GM10266 (cell line): ENCODE data around the gene PIK3R3.
"Not testable (repeated sequence)": the region's sequence is repeated elsewhere in the genome, so short reads cannot be mapped to it uniquely, and the experiment has no call there.

Source experiments
- DNase-seq: peaks from one replicate; pipeline ENCODE4 v3.0.0; 2012; ENCODE audit errors: extremely low spot score
- TF ChIP-seq, protein P1 (sequence below): IDR thresholded peaks from 2 replicates; pipeline ENCODE4 v1.5.1; 2012; ENCODE audit warnings: mild to moderate bottlenecking, low read depth; ENCODE audit not compliant: control insufficient read depth, insufficient read depth; ENCODE audit errors: missing control alignments

PIK3R3 gene

DNA sequence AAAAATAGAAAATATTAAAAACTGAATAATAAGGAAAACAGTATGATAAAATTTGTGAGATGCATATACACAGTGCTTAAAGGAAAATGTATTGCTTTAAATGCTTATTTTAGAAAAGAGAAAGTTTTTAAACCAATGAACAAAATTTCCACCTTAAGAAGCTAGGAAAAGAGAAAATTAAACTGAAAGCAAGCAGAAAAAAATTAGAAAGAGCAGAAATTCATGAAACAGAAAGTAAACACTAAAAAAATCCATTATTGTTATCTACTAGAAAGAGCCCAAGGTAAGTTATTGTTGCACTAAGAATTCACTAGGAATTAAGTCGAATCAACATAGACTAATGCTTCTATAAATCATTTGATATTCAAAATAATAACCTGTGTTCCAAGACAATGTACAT, 67.7 kb downstream of the PIK3R3 start:
- TF ChIP-seq, protein P1, sequence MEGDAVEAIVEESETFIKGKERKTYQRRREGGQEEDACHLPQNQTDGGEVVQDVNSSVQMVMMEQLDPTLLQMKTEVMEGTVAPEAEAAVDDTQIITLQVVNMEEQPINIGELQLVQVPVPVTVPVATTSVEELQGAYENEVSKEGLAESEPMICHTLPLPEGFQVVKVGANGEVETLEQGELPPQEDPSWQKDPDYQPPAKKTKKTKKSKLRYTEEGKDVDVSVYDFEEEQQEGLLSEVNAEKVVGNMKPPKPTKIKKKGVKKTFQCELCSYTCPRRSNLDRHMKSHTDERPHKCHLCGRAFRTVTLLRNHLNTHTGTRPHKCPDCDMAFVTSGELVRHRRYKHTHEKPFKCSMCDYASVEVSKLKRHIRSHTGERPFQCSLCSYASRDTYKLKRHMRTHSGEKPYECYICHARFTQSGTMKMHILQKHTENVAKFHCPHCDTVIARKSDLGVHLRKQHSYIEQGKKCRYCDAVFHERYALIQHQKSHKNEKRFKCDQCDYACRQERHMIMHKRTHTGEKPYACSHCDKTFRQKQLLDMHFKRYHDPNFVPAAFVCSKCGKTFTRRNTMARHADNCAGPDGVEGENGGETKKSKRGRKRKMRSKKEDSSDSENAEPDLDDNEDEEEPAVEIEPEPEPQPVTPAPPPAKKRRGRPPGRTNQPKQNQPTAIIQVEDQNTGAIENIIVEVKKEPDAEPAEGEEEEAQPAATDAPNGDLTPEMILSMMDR: no peak
- no peak for DNase-seq

DNA sequence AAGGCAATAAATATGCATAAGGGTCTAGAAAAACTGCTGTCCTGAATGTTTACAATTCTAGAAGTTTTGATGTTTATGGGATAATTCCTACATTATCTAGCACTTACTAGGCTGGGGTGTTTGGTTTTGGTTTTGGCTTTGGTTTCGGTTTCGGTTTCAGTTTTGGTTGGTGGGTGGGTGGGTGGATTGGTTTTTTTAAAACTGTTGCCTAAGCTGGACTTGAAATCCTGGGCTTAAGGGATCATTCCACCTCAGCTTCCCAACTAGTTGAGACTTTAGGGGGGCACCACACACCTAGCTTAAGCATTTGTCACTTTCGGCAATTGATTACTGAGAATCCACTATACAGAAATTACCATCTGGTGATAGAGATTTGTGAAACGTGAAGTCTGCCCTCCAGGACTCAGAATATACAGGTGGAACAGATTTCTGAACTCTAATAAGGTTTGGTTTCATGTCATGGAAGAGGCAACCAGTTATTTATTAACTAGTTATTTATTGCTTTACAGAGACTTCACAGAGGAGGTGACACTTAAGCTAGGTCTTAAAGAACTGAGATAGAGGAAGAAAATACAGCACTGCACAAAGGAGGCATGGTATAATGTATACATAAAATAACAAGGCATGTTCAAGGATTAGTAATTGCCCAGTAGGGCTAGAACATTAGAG, 69.6 kb downstream of the PIK3R3 start:
- DNase-seq: no peak
- TF ChIP-seq, protein P1: no peak

DNA sequence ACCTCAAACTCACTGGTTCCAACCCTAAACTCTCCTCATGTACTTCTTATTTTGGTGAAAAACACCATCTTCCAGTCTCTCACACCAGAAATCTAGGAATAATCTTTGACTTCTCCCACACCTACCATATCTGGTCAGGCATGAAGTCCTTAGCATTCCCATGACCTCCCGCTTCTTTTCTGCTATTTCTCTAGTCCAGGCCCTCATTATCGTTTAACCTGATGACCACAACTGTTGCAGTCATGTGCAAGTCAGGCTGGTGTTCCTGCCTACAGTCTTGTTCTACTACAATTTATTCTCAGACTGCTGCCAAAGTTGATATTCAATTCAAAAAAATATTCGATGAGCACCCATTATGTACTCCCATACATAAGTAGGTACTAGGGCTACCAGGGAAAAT, 71.3 kb downstream of the PIK3R3 start:
- no peak for DNase-seq
- TF ChIP-seq, protein P1: no peak

DNA sequence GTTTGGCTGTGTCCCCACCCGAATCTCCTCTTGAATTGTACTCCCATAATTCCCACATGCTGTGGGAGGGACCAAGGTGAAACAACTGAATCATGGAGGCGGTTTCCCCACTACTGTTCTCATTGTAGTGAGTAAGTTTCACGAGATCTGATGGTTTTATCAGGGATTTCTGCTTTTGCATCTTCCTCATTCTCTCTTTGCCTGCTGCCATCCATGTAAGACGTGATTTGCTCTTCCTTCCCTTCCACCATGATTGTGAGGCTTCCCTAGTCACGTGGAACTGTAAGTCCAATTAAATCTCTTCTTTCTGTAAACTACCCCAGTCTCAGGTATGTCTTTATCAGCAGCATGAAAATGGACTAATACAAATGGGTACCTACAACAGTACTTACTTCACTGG, 73.5 kb downstream of the PIK3R3 start:
- DNase-seq: no peak
- TF ChIP-seq, protein P1: no peak

DNA sequence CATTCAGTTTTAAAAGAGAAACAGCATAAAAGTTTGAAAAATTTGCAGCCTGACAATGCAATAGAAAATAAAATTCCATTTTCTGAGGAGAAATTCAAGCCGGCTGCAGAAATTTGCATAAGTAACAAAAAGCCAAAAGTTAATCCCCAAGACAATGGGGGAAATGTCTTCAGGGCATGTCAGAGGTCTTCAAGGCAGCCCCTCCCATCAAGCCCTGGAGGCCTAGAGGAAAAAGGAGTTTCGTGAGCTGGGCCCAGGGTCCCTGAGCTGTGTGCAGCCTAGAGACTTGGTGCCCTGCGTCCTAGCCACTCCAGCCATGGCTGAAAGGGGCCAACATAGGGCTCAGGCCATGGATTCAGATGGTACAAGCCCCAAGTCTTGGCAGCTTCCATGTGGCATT, 74.6 kb downstream of the PIK3R3 start:
- TF ChIP-seq, protein P1: no peak
- no peak for DNase-seq

DNA sequence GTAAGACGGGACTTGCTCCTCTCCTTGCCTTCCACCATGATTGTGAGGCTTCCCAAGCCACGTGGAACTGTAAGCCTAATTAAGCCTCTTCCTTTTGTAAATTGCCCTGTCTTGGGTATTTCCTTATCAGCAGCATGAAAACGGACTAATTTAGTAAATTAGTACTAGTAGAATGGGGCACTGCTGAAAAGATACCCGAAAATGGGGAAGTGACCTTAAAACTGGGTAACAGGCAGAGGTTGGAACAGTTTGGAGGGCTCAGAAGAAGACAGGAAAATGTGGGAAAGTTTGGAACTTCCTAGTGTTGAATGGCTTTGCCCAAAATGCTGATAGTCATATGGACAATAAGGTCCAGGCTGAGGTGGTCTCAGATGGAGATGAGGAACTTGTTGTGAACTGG, 75.2 kb downstream of the PIK3R3 start:
- not testable (repeated sequence) for DNase-seq

DNA sequence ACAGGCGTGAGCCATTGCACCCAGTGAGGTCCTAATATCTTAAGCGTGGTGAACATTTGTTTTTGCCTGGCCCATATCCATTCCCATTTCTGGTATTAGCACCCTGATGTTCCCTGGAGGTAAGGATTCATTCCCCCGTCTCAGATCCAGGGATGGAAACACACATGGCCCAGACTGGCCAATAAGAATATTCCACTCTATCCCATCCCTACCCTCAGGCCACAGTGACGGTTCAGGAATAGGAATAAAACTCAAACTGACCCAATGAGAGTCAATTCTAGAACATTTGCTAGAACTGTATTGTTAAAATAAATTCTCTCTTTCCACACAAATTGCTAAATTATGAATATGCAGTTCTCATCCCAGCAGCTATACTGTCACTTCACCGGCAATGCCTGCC, 76.1 kb downstream of the PIK3R3 start:
- TF ChIP-seq, protein P1: no peak
- no peak for DNase-seq

DNA sequence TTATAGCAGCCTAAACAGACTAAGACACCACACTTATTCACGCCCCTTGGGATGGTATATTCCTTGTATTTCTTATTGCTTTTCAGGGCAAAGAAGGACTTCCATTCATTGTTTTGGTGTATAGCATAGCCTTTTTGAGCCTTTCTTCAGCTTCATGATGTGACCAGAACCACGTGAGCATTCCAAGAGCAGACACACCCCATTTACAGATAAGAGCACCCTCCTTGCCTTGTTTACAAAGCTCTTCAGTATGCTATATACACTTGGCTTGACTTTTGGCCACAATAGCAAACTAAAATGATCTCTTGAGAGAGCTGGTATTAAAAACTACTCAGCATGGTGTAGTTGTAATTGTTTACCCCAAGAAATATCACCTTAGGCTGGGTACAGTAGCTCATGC, 78.7 kb downstream of the PIK3R3 start:
- no peak for DNase-seq

More for the DNA sequence above, 78.7 kb downstream of the PIK3R3 start:
- TF ChIP-seq, protein P1: no peak
